HG03175 (cell line): ENCODE data around the gene TBX2.

Experiments
- ATAC-seq: cut with Tn5 transposase; IDR thresholded peaks from one replicate; pipeline ENCODE4 v1.9.1; 2021; ENCODE audit warnings: mild to moderate bottlenecking, moderate library complexity; ENCODE audit not compliant: unreplicated experiment

Gene TBX2

DNA sequence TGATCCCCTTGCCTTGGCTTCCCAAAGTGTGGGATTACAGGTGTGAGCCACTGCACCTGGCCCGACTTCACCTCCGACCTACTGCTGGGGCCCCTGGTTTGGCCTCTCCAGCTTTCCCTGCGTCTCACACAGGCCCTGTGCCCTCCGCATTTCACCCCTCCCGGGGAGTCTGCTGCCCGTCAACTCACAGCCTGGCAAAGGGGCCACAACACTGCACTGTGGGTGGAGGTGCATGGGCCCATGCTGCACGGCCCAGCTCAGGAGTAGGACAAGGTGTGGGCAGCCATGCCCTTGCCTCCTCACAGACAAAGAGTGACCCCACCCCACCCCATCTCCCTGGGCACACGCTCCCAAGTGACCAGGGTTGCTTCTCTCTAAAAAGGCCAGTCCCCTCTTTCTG is 12.6 kb upstream of the TBX2 start:
- no peak for ATAC-seq

DNA sequence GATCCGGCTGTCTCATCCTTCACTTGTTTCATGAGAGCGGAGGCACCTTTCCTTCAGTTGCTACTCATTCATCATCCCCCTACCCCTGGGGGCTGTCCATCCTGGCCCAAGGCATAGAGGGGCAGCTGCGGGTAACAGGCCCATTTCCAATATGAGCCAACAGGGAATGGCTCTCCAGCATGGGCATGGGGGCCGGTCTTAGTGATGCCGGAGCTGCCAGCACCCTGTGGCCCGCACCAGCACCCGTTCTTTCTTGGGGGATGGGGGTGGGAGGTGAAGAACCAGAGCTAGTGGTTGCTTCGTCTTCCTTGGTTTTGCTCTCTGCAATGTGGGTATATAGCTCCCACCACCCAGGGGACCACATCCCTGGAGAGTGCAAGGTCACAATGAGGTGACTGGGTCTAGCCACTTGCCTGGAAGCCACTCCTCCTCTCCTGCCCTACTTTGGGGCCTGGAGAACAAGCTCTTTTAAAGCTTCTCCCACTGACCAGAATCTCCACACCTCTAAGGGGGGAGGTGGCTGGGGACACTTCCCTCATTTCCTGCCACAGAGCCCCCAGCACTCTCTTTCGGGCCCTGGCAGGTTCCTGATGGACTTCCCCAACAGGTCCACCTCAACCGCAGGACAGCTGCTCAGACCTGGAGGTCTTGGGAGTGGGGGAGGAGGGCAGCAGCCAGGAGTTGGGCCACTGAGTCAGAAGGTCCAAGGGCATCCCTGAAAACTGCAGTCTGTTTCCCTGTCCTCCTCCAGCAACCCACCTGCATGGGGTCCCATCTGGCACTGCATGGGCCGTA is 11.9 kb upstream of the TBX2 start:
- ATAC-seq: no peak

DNA sequence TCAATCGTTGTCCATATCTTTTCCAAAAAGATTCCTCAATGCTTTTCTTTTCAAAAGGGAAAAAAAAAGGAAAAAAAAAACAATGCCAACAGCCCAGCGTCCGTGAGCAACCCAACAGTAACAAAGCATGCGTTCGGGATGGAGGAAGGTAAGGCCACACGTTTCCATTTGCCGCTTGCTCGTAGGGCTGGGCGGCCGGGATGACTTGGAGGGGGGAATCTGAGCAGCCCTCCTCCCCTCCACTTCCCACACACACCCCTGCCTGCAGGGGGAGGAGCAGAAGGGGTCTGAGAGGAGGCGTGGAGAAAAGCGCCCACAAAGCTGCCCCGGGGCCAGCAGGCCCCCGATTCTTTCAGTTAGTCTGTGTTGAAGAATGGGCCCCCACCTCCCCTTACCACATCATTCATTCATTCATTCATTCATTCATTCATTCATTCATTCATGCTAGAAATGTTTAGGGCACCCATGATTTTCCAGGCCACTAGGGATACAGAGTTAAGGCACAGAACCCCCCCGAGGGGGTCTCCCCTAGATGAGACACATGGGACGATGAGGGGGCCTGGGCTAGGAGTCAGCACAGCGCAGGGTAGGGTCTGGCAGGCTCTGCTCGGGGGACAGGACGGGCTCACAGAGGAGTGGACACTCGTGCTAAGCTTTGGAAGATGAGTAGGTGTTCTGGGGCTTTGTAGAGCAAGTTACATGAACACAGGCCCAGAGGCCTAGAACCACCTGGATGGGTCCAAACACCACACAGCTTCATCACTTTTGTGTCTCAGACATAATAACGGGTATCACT is 10.9 kb upstream of the TBX2 start:
- no peak for ATAC-seq

DNA sequence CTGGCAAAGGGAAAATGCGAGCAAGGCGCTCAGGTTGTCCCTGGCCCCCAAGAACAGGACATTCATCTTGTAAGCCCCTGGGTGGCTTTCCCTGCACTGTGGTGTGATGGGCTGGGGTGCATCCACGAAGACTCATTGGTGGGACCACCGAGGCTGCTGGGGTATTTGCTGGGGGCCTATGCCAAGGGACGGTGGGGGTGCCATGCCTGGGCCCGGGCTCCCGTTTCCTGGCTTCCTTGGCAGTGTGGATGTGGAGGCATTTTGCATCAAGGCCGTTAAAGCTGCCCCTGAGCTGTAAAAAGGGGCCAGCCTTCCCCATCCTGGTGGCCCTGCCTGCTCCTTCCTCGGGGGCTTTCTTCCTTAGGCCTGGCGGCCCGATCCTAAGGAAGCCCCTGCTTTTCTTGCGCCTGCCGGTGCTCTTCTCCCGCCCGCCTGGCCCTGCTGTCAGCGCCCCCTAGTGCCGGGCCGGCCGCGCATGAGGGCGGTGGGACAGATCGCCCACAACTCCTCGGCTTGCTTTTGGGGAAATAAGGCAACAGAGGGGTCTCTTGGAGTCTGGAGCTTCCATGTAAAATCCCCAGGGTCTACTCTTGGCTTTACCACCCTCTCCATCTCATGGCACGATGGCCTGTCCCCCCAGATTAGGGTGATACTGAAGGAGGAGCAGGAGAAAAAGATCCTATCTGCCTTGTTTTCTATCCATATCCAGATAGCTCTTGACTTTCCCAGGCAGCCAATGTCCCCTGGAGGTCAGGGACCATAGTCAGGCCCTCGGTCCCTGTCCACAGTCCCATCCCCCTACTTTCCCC is 9.8 kb upstream of the TBX2 start:
- no peak for ATAC-seq

DNA sequence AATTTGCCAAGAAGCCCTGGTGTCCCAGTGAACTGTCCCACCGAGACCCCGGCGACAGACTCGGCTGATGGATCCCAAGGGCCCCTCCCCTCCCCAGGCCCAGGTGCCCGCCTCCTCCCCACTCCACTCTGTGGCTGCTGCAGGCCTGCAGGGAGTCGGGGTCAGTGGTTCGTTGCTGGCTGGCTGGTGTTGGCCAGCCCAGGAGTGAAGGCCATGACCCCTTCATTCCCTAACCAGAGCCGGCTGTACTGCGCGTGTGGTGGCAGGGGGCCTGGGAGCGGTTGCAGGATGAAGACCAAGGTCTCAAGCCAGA is 9.2 kb upstream of the TBX2 start:
- no peak for ATAC-seq

DNA sequence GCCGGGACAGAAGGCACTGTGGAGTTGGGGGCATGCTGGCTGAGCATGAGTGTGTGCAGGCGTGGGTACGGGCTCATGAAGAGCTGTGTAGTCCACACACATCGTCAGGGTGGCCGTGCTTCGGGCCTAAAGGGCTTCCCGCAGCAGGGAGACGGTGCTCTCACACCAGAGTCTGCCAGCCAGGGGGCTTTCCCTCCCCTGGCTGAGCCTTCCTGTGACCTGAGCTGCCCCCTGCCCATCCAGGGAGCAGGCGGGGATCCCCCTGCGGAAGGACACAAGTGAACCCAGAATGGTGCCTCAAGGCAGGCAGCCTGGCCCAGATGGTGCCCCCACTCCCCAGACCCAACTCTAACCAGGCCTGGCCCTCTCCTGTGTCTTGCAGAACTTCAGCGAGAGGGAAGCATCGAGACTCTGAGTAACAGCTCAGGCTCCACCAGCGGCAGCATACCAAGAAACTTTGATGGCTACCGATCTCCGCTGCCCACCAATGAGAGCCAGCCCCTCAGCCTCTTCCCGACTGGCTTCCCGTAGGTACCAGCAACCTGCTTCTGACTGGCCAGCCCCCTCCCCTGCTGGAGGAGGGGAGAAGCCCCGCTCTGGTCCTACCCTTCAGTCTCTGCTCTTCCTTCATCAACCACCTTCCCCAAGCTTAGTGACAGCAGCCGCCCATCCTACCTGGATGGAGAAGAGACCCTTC is 7.9 kb upstream of the TBX2 start:
- ATAC-seq: no peak

DNA sequence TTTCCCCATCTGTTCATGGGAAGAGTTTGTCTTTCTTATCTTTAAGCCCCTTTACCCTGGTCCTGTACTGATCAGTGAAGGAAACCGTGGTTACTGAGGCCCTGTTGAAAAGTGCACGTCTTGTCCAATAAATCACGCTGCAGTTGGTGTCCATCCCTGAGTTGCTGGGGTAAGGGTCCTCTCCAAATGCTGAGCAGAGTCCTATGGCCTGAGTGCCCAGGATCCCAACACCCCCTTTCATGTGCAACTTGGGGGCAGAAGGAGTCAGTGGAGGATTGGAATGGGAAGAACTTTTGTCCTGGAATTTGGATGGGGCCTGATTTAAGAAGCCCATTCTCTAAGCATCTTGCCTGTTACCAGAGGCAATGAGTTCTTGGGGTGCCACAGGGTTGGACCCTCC is 7.0 kb upstream of the TBX2 start:
- ATAC-seq: no peak

DNA sequence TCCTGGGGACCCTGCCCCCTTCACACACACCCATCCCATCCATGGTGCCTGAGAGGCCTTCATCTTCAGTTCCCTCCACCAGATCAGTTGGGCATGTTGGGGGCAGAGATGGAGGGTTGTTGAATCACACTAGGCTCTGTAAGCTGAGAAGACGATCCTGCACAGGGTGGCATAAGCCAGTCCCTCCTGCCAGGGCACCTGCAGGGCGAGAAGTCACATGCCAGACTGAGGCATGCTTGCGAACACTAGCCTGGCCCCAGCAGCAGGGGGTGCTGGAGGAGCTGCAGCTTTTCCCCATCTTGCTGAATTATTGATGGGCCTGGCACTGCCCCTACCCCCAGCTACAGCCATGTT is 6.1 kb upstream of the TBX2 start:
- no peak for ATAC-seq

DNA sequence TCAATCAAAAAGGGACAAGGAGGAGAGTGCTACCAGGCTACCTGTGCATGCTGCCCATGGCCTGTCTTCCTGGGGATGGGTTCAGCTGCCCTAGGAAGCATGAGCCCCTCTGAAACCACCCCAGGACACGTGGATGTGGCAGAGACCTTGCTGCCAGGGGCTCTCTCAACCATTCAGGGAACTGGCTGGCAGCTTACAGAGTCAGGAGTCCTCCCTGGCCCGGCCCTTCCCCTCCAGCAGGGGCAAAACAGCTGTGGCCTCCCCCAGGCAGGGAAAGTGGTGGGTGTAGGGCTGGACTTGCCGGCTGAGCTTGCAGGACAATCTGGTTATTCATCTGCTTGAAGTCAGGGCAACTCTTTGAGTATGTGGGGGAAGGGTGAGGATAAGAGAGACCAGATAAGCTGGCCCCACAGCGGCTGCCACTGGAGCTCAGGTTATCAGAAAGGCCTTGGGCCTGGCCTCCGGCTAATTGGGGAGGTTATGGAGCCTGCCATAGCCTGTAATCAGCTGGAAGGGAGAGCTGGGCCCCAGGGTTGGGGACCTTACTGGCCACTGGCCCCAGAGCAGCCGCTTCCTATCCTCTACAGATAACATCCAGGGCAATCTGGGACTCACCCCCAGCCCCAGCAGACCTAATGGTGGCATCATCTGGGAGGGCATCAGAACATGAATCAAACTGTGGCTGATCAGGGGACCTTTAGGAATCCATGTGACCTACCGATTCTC is 5.6 kb upstream of the TBX2 start:
- no peak for ATAC-seq

DNA sequence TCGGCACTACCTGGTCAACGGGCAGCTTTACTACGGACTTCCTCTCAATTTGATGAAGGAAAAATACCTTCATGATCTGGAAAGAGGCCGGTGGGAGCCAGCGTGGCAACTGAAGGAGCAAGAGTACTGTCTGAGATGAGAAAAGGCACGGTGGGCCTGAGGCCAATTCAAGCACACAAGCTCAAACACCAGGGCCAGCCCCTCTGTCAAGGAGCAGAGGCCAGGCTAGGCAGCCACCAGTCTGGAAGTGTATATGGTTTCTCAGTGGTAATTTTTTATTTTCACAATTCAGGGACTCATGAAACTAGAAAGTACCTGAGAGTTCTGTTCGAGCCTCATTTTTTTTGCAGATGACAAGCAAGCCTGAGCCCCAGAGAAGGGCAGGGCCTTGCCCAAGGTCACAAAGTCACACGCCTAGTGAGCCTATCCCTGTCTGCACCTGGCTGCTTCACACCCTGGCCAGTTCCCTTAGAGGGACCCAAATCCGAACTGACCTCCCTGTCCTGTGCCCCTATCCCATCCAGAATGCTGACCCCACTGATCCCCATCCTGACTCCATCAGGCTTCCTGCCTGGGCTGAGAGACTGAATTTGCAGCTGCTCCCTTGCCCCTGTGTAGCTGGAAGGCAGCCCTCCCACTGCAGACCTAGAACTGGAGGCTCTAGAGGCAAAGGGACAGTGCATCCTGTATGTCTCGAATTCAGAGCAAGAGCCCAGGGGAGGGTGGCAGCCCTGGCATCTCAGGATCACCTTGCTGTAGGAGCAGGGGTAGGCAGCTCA is 4.8 kb upstream of the TBX2 start:
- no peak for ATAC-seq

DNA sequence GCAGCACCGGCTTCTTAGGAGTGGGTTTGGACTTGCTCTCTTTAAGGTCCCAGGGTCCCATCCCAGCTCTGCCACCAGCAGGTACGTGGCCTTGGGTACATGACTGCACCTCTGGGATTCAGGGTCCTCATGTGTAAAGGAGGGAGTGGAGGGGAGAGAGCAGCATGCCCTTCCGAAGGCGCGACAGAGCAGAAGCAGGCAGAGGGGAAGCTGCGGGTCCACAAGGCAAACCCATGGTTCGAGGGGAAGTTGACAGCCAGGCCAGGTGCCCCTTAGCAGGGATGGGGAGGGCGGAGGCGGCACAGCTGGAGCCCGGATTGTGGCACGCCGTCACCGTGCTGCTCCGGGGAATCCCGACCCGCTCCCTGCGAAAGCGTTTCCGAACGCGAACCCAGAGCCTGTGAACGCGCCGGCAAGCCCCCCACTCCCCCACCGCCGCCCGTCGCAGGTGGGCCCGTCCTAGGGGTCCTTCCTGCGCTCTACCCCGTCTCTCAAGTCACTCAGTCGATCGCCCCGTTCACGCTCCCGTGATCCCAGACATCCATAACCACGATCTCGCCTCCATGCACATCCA is 4.1 kb upstream of the TBX2 start:
- ATAC-seq: no peak

DNA sequence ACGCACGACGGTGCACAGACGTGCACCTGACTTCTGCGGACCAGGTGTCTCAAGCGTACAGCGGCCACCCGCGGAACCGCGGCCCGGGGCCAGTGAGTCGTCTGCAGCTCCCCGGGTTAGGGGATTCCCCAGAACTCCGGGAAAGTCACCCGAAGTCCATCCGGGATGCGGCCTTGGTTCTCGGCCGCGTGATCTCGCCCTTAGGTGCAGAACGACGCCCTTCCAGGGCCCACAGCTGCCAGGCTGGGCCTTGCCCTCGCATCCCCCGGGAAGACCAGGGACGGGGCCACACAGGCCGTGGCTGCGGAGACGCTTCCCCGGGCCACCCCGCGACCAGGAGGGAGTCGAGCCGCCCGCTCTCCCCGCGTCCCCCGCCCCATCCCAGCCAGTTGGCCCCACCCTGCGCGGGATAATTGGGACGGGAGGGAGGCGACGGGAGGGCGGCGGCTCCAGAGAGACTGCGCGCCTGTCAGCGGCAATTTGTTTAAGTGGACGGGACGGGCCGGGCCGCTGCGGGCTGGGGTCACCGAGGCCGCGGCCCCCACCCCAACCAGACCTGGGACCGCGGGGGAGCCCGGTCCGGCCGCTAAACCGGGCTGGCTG is 3.6 kb upstream of the TBX2 start:
- no peak for ATAC-seq

DNA sequence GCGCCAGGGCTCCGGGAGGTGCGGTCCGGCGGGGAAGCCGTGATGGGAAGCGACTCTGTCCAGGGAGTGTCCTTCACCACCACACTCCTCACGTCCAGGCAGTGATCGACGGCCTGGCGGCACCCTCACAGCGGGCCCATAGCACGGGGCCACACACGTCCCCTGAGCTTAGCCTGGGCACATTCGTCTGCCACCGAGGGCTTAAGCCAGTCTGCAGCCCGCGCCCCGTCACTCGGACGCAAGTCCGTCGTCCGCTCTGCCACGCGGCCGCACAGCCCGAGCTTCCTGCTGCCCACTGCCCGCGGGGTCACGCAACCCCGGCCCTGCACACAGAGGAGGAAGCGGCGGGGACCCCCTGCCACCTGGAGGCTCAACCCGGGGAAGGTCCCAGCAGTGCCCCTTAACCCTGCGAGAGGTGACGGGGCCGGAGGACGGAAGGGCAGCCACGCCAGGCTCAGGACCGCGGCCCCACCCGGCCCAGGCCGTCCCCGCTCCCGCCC is 3.0 kb upstream of the TBX2 start:
- no peak for ATAC-seq

DNA sequence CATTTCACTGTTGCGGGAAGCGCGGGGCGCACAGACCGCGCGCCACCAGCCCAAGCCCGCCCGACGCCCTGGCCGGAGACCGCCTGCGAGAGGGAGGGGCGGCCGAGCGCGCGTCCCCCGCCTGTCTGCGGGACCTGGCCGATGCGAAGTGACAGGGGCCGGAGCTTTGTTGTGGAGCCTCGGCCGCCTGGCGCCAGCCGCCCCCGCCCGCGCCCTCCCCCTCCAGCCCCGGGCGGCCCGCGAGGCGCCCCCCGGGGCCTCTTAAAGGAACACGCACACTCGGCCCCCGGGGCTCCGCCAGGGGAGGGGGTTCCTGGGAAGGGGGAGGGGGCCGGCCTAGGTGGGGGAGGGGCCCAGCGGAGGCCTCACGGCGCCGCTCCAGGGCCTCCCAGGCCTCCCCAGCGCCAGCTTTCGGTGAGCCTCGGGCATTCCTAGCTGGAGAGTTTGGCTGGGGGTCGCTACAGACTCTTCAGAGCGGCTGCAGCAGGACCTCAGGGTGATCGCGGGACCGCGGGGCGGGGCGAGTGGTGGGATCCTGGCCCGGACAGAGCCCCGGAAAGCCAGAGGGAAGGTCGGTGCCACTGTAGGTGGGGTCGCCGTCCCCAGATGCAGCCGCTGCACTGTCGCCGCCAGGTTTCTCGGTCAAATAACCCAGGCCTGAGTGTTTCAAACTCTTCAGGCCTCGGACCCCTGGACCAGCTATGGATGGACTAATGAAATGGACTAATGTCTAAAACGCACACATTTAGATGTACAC is 2.4 kb upstream of the TBX2 start:
- no peak for ATAC-seq

DNA sequence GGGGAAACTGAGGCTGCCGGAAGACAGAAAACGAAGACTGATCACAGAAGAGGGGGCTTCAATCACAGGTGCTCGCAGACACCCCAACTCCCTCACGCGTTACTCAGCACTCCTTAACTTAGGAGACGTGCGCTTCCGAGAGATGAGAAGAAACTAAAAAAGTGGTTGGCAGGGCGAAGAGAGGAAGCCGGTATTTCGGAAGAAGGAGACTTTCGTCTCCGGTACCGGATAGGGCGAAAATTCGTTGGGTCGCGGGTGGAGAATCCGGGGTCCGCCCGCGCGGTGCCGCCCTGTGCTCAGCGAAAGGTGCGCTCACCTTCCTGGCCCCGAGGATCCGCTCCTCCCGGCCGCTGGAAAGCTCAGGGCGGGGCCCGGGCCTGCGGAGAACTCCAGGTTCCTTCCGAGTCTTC is 917 bp upstream of the TBX2 start:
- ATAC-seq: no peak

DNA sequence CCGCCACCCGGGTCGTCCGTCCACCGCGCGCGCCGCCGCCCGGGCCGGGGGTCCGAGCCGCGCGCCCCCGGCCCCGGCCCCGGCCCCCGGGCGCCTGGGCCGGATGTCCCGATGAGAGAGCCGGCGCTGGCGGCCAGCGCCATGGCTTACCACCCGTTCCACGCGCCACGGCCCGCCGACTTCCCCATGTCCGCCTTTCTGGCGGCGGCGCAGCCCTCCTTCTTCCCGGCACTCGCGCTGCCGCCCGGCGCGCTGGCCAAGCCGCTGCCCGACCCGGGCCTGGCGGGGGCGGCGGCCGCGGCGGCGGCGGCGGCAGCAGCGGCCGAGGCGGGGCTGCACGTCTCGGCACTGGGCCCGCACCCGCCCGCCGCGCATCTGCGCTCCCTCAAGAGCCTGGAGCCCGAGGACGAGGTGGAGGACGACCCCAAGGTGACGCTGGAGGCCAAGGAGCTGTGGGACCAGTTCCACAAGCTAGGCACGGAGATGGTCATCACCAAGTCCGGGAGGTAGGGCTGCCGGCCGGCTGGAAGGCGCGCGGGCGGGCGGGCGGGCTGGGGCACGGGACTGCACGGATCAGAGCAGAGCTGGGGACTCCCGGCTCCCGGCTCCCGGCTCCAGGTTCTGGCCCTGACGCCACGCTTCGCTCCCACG is 548 bp downstream of the TBX2 start:
- ATAC-seq: no peak

DNA sequence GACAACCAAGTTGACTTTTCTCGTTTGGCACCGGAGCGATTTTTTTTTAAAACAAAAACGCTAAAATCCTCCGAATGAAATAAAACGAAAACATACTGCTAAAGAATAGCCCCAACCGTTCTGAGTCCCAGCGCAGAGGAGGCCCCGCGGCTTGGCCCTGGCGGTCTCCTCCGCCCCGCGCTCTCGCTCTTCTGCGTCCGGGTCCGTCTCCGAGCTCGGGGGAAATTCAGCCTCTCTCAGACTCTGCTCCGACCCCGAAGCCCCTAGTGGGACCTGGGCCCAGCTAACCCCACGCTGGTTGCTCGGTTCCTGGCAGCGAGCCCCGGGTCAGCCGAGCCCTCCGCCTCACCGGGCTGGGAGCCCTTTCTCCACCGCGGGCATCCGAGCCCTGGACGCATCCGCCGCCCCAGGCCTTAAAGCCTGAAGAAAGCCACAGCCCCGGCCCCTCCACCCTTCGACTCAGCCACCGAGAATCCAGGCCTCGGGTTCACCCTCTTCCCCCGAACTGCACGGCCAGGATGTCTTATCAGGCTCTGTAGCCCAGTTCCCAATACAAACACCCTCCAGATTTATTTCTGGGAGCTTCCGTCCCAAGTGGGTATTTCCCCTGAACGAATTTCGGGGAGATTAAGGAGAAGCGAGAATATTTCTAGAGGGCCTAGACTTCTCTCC is 1.2 kb downstream of the TBX2 start:
- ATAC-seq: no peak
